GM19240 (cell line): ENCODE data around the gene MTERF4.
A peak's percentile ranks its signal among the peaks of the same experiment; 100 is the strongest.
"Not testable (repeated sequence)": the region's sequence is repeated elsewhere in the genome, so short reads cannot be mapped to it uniquely, and the experiment has no call there.

ENCODE experiments used
- DNase-seq: peaks from one replicate; pipeline ENCODE4 v3.0.0; 2011; ENCODE audit warnings: low spot score; ENCODE audit not compliant: insufficient read length

Gene MTERF4

GRCh38 chr2:241111440-241111805, 9.3 kb upstream of the MTERF4 start:
- DNase-seq = peak; percentile 34

DNA sequence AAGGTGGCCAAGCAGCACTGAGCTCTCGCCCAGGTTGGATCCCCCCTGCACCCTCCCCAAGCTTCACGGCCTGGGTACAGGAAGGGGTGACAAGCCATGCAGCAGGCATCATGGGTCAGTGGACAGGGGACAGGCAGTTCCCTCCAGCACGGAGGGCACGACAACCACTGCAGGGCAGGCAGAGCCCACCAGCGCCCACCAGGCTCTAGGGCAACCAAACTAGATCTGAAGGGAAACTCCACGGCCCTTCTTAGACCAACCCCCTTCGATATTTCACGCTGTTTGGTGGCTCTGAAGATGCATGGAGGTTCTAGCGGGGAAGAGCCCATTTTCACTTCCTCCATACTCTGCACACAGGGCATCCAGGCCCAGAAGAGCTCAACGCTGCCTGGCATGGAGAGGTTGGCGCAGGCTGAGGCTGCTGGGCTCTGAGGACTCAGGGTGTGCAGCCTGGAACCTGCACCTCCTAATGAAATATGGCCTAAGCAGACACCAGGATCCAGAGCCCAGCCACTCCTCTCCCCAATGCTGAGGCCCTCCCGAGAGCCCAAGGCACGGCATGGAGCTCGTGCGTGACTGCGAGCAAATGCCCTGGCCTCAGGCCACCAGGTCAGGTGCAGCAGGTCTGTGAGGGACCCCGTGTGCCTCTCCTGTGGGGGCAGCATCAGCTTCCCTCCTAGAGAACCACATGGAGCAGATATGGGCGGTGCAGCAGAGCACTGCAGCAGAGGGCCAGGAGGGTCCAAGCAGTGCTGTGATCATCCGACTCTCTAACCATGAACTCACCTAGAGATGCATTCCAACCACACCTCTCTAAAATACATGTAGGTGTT, 8.7 kb upstream of the MTERF4 start:
- peak; percentile 38 for DNase-seq

- no peak for DNase-seq
These were observed 8.1 kb upstream of the MTERF4 start for GRCh38 chr2:241110089-241110606.

GRCh38 chr2:241109210-241110088, 7.4 kb upstream of the MTERF4 start:
- no peak for DNase-seq

GRCh38 chr2:241108271-241109209, 6.5 kb upstream of the MTERF4 start:
- no peak for DNase-seq

GRCh38 chr2:241107031-241107783, 5.1 kb upstream of the MTERF4 start:
- no peak for DNase-seq

DNA sequence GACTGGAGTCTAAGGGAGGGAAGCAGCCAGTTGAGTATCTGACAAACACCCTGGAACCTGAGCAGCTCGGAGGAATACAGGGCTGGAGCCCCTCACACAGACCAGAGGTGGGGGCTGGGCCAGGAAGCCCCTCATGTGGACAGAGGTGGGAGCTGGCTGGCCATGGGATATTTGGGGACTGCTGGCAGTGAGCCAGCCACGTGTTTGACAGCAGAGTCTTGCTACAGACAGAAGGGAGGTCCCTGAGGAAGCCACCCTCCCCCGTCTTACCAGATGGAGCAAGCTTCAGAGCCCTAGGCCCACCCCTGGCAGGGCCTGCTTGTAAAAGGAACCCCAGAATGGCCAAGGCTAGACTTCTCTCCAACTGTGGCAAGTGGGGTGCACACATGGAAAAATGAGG, 3.6 kb upstream of the MTERF4 start:
- no peak for DNase-seq

GRCh38 chr2:241104611-241105010, 2.5 kb upstream of the MTERF4 start:
- DNase-seq = not testable (repeated sequence)

- no peak for DNase-seq
These were observed 1.1 kb upstream of the MTERF4 start for GRCh38 chr2:241103176-241103595.

GRCh38 chr2:241099246-241099645, 2.8 kb downstream of the MTERF4 start:
- no peak for DNase-seq

DNA sequence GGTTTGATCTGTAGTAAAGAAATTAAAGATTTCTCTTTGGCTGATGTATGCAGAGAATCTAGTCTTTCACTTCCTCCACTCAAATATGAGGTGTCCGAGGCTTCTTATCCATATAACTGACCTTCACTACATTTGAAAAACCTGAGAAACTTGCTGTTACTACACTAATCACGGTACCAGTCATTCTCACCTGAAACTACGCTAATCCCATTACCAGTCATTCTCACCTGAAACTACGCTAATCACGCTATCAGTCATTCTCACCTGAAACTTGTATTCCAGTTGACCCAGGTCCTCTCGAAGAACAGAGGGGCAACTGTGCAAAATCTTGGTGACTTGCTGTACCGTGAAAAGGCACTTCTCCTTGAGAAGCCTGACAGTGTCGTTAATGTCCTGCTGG, 5.1 kb downstream of the MTERF4 start:
- no peak for DNase-seq

DNA sequence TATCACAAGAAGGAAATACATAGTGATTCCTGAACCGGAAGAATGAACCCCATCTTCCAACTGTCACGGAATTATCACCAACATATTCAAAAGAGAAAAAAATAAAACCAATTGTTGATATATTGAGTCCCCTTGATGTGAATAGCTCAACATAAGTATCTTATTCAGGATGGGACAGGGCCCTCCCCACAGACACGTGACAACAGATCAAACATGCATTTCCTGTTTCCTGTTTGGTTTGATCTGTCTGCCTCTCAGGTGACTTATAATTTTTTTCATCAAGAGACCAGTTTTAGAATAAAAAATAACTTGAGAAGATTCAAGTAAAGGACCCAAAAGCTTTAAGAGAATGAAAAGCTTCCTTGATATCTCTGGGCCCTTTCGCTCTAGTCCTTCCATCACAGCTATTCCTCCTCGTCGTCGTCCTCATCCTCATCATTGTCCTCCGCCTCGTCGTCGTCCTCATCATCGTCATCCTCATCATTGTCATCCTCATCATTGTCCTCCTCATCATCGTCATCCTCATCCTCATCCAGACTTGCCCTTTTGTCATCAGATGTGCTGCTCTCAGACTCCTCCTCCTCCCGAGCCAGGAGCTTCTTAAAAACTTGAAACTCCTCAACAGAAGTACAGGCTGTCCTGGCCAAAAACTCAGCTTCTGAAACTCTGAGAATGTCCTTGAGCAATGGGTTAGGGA, 6.3 kb downstream of the MTERF4 start:
- no peak for DNase-seq

- DNase-seq = no peak
These were observed 7.1 kb downstream of the MTERF4 start for GRCh38 chr2:241094924-241095420.

DNA sequence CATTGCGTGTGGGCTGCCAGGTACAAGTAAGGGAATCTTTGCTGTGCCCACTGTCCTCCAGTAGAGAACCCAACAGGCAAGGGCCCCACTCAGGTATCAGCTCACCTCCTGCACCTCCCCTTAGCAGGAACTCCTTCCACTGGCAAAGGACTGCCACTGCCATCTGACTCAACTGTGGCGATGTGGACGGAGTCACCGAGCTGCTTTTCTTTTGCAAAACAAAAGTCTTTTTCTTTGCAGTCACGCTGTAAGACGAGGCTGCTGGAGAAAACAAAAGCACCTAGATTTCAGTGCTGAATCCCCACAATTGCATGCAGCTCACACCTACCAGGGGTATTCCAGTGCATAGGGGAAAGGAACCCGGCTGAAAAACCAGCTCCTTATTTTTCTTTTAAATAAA, 7.9 kb downstream of the MTERF4 start:
- no peak for DNase-seq

DNA sequence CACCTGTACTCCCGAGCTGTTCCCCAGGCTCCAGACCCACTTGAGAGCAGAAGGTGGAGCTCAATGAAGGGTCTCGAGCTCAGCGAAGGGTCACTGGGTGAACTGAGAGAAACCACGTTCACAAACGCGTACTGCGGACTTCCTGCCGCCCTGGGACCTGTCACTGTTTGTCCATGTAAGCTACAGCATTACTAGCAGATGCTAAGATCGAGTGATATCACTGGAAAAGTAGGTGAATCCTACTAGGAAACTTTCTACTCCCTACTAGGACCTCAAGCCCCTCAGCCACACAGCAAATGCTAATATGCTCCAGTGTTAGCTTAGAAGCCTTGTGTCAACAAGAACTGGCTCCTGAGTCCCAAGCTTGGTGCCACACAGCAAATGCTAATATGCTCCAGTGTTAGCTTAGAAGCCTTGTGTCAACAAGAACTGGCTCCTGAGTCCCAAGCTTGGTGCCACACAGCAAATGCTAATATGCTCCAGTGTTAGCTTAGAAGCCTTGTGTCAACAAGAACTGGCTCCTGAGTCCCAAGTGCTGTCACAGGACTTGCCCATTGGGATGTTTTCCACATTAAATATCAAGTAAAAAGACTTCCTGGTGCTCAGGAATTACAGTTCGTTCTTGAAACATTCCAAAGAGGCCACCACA, 8.8 kb downstream of the MTERF4 start:
- DNase-seq = not testable (repeated sequence)

- DNase-seq = no peak
These were observed 9.4 kb downstream of the MTERF4 start for GRCh38 chr2:241092677-241093076.

DNA sequence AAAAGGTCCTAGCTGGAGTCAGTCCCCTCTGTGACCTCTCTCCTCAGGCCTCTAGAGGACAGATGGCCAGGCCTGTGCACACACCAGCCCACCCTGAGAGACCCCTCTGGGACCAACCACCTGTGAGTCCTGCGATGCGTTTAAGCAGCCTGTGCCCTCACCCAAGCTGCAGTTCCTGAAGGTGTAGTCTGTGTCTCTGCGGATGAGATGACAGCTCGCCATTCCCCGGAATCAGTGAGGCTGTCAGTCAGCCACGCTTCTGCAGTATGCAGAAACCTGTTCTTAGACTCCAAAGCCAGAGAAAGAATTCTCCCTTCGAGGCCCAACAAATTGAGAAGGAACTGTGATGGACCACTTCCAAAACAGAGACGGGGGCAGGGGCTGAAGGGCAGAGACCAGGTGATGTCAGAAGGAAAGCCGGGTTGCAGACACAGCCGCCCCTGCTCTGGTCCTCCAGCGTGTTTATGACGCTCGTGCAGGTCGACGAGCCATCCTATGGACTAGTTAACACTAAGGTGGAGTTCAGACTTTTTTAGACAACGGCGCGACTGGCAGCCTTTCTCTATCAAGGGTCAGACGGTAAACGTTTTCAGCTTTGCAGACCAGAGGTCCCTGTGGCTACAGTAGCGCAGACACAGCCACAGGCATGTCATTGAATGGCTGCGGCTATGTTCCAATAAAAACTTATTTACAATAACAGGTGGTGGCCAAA, 10.2 kb downstream of the MTERF4 start:
- DNase-seq = no peak

DNA sequence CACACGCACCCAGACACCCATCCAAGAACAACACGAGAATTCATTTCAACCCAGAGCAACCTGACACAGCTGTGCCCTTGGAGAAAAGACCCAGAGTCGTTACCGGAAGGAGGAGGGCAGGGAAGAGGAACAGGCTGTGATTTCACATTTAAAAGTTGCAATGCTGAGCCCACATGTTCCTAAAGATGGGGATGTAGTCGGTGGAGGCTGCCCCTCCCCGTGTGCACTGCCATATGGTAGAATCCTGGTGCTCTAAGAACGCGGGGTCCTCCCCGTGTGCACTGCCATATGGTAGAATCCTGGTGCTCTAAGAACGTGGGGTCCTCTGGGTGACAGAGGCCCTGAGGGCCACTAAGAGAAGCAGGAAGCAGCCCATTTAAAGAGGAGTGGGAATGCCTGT, 10.9 kb downstream of the MTERF4 start:
- no peak for DNase-seq
